ENCODE measurements around the gene NEURL3.

DNA sequence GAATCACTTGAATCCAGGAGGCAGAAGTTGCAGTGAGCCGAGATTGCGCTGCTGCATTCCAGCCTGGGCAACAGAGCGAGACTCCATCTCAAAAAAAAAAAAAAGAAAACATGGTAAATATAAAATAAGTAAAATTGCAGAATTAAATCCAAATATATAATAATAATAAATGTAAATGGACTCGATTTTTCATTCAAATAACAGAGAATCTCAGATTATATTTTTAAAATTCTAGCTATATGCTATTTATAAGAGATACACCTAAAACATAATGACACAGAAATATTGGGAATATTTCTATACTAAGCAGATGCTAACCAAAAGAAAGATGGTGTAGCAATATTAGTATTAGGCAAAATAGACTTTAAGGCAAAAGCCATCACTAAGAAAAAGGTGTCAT, 15.1 kb upstream of the NEURL3 start:
- TF ChIP-seq EP300 (IDR thresholded peaks at IDR 0.05; ENCODE audit: low read depth) = no peak
- TF ChIP-seq, protein P1, sequence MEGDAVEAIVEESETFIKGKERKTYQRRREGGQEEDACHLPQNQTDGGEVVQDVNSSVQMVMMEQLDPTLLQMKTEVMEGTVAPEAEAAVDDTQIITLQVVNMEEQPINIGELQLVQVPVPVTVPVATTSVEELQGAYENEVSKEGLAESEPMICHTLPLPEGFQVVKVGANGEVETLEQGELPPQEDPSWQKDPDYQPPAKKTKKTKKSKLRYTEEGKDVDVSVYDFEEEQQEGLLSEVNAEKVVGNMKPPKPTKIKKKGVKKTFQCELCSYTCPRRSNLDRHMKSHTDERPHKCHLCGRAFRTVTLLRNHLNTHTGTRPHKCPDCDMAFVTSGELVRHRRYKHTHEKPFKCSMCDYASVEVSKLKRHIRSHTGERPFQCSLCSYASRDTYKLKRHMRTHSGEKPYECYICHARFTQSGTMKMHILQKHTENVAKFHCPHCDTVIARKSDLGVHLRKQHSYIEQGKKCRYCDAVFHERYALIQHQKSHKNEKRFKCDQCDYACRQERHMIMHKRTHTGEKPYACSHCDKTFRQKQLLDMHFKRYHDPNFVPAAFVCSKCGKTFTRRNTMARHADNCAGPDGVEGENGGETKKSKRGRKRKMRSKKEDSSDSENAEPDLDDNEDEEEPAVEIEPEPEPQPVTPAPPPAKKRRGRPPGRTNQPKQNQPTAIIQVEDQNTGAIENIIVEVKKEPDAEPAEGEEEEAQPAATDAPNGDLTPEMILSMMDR (IDR thresholded peaks at IDR 0.05) = no peak
